Neural progenitor cell (in vitro differentiated cells): ENCODE data around the gene OR8G5. TPM values are rescaled to one million over a fixed set of nuclear protein-coding genes. Genes with fewer than 3 reads are reported as not detected.
A peak's percentile ranks its signal among the peaks of the same experiment; 100 is the strongest.

Source experiments
- DNase-seq: peaks from one replicate; pipeline ENCODE4 v3.0.0-alpha.2; 2016; ENCODE audit warnings: low spot score
- H2AFZ ChIP-seq: fragments of 200-600 bp; sonication (generic); replicated peaks from 2 replicates; pipeline ENCODE4 v1.6.1; 2016; ENCODE audit warnings: antibody characterized with exemption
- H3F3A ChIP-seq: fragments of 200-600 bp; sonication (generic); 2 replicates; pipeline ENCODE4 v1.6.1; 2016; ENCODE audit warnings: antibody characterized with exemption, low read depth
- H3K27ac ChIP-seq: fragments of 200-600 bp; sonication (generic); 2 replicates; pipeline ENCODE4 v1.5.1; 2016; ENCODE audit warnings: mild to moderate bottlenecking
- H3K27me3 ChIP-seq: fragments of 200-600 bp; sonication (generic); 2 replicates; pipeline ENCODE4 v1.6.1; 2016; ENCODE audit warnings: mild to moderate bottlenecking, moderate library complexity
- H3K36me3 ChIP-seq: fragments of 200-600 bp; sonication (generic); 2 replicates; pipeline ENCODE4 v1.5.1; 2016
- H3K4me1 ChIP-seq: fragments of 200-600 bp; sonication (generic); 2 replicates; pipeline ENCODE4 v1.6.1; 2016; ENCODE audit warnings: mixed run types
- H3K4me2 ChIP-seq: fragments of 200-600 bp; sonication (generic); 2 replicates; pipeline ENCODE4 v1.6.1; 2016
- H3K4me3 ChIP-seq: fragments of 200-600 bp; sonication (generic); 2 replicates; pipeline ENCODE4 v1.5.1; 2016
- H3K79me2 ChIP-seq: fragments of 200-600 bp; sonication (generic); 2 replicates; pipeline ENCODE4 v1.6.1; 2016; ENCODE audit warnings: low read depth
- H3K9ac ChIP-seq: fragments of 200-600 bp; sonication (generic); 2 replicates; pipeline ENCODE4 v1.6.1; 2016
- H3K9me3 ChIP-seq: fragments of 200-600 bp; sonication (generic); 2 replicates; pipeline ENCODE4 v1.5.1; 2016; ENCODE audit warnings: low read depth
- H4K20me1 ChIP-seq: fragments of 200-600 bp; sonication (generic); 2 replicates; pipeline ENCODE4 v1.6.1; 2016; ENCODE audit warnings: low read depth
- H3K27ac Mint-ChIP-seq: 3 replicates; pipeline ENCODE4 v1.8.0; 2021; ENCODE audit warnings: mixed read lengths
- H3K27me3 Mint-ChIP-seq: 2 replicates; pipeline ENCODE4 v1.8.0; 2022; ENCODE audit warnings: low read depth, mild to moderate bottlenecking, inconsistent platforms, moderate library complexity, mixed read lengths; ENCODE audit not compliant: insufficient read depth
- H3K36me3 Mint-ChIP-seq: 3 replicates; pipeline ENCODE4 v1.8.0; 2021; ENCODE audit warnings: mixed read lengths
- H3K4me1 Mint-ChIP-seq: 3 replicates; pipeline ENCODE4 v1.8.0; 2021; ENCODE audit warnings: mixed read lengths
- H3K4me3 Mint-ChIP-seq: 3 replicates; pipeline ENCODE4 v1.8.0; 2021; ENCODE audit warnings: mild to moderate bottlenecking, moderate library complexity, mixed read lengths
- H3K9me3 Mint-ChIP-seq: 3 replicates; pipeline ENCODE4 v1.8.0; 2020; ENCODE audit warnings: mixed read lengths
- CTCF ChIP-seq: fragments of 200-600 bp; sonication (generic); IDR thresholded peaks from 2 replicates; pipeline ENCODE4 v1.5.1; 2017; ENCODE audit warnings: antibody characterized with exemption, mild to moderate bottlenecking
- EZH2 ChIP-seq: fragments of 200-600 bp; sonication (generic); IDR thresholded peaks from 2 replicates; pipeline ENCODE4 v1.6.1; 2017; ENCODE audit warnings: antibody characterized with exemption, mild to moderate bottlenecking, moderate library complexity
- EZH2phosphoT487 ChIP-seq: fragments of 200-600 bp; sonication (generic); IDR thresholded peaks from 2 replicates; pipeline ENCODE4 v1.6.1; 2017; ENCODE audit warnings: antibody characterized with exemption
- total RNA-seq: library from RNA; depleted of rRNA; stranded (reverse); fragments of >200 nt; gene quantifications from 2 replicates; pipeline ENCODE4 v1.2.3, GENCODE V29; 2015; ENCODE audit warnings: low replicate concordance

The OR8G5 gene
- total RNA-seq, 1 donor from 2014 or later = not detected

- no peaks in the 10 kb centered on the region for H3K9me3 ChIP-seq
- H3K9me3 Mint-ChIP-seq = no peaks in the 10 kb centered on the region
- no peak for DNase-seq
These were observed 46.4 kb downstream of the OR8G5 start for GRCh38 chr11:124302347-124303125.

GRCh38 chr11:124307093-124307492 is 50.9 kb downstream of the OR8G5 start:
- Histone ChIP-seq H3K9ac (no peak overlapping the region), H3K4me2 (no peak overlapping the region), H2AFZ (peak overlapping the region; percentile 60), H3K4me3 (no peak overlapping the region), H3K79me2 (no peaks in the 10 kb centered on the region), H4K20me1 (no peaks in the 10 kb centered on the region), H3K36me3 (no peaks in the 10 kb centered on the region), H3K4me1 (no peaks in the 10 kb centered on the region), H3K9me3 (no peaks in the 10 kb centered on the region), H3K27ac (no peak overlapping the region), H3K27me3 (no peaks in the 10 kb centered on the region), H3F3A (no peaks in the 10 kb centered on the region)
- DNase-seq = no peak
- no peaks in the 10 kb centered on the region for H3K27me3 Mint-ChIP-seq
- TF ChIP-seq CTCF (no peak), EZH2phosphoT487 (no peak), EZH2 (no peak)
- H3K36me3 Mint-ChIP-seq = no peaks in the 10 kb centered on the region
- no peak overlapping the region for H3K27ac Mint-ChIP-seq
- H3K4me1 Mint-ChIP-seq = no peaks in the 10 kb centered on the region
- no peaks in the 10 kb centered on the region for H3K9me3 Mint-ChIP-seq
- no peak overlapping the region for H3K4me3 Mint-ChIP-seq

More at GRCh38 chr11:124302347-124303125, 46.4 kb downstream of the OR8G5 start:
- Histone ChIP-seq H3K4me3 (no peak overlapping the region), H4K20me1 (no peaks in the 10 kb centered on the region), H3K4me1 (no peaks in the 10 kb centered on the region), H3K9ac (no peak overlapping the region), H3K79me2 (no peaks in the 10 kb centered on the region), H3K4me2 (no peak overlapping the region), H3K27ac (no peak overlapping the region), H3K36me3 (no peaks in the 10 kb centered on the region), H3F3A (no peaks in the 10 kb centered on the region), H2AFZ (peak overlapping the region; percentile 14), H3K27me3 (no peaks in the 10 kb centered on the region)
- TF ChIP-seq EZH2 (no peak), EZH2phosphoT487 (no peak)
- Mint-ChIP-seq H3K4me1 (no peaks in the 10 kb centered on the region), H3K27me3 (no peaks in the 10 kb centered on the region), H3K4me3 (no peak overlapping the region), H3K36me3 (no peaks in the 10 kb centered on the region), H3K27ac (no peak overlapping the region)

- H3K9me3 ChIP-seq = no peaks in the 10 kb centered on the region
- H3K27me3 ChIP-seq = no peaks in the 10 kb centered on the region
- no peaks in the 10 kb centered on the region for H3K36me3 Mint-ChIP-seq
- H2AFZ ChIP-seq = no peak overlapping the region
- H3F3A ChIP-seq = no peaks in the 10 kb centered on the region
- no peak overlapping the region for H3K9ac ChIP-seq
- H3K27ac ChIP-seq = no peak overlapping the region
- no peaks in the 10 kb centered on the region for H3K79me2 ChIP-seq
- no peak overlapping the region for H3K4me3 ChIP-seq
- H3K27ac Mint-ChIP-seq = no peak overlapping the region
- no peak for TF ChIP-seq EZH2
- TF ChIP-seq CTCF = no peak
- TF ChIP-seq EZH2phosphoT487 = no peak
- H3K9me3 Mint-ChIP-seq = no peaks in the 10 kb centered on the region
- H3K4me3 Mint-ChIP-seq = no peak overlapping the region
- DNase-seq = no peak
- no peak overlapping the region for H3K4me2 ChIP-seq
- H4K20me1 ChIP-seq = no peaks in the 10 kb centered on the region
- no peaks in the 10 kb centered on the region for H3K36me3 ChIP-seq
- H3K4me1 Mint-ChIP-seq = no peaks in the 10 kb centered on the region
- no peaks in the 10 kb centered on the region for H3K4me1 ChIP-seq
- no peaks in the 10 kb centered on the region for H3K27me3 Mint-ChIP-seq
These were observed 54.5 kb downstream of the OR8G5 start for GRCh38 chr11:124310721-124311120.

- Histone ChIP-seq H3K27ac (no peak overlapping the region), H3K27me3 (no peaks in the 10 kb centered on the region), H3K79me2 (no peaks in the 10 kb centered on the region), H2AFZ (no peak overlapping the region), H3K4me2 (no peak overlapping the region), H3K4me1 (no peaks in the 10 kb centered on the region), H4K20me1 (no peaks in the 10 kb centered on the region), H3K4me3 (no peak overlapping the region), H3K9me3 (no peaks in the 10 kb centered on the region), H3K36me3 (no peaks in the 10 kb centered on the region), H3F3A (no peaks in the 10 kb centered on the region), H3K9ac (no peak overlapping the region)
- Mint-ChIP-seq H3K27ac (no peak overlapping the region), H3K4me1 (no peaks in the 10 kb centered on the region), H3K4me3 (no peak overlapping the region), H3K36me3 (no peaks in the 10 kb centered on the region), H3K27me3 (no peaks in the 10 kb centered on the region), H3K9me3 (no peaks in the 10 kb centered on the region)
- TF ChIP-seq EZH2 = no peak
- TF ChIP-seq EZH2phosphoT487 = no peak
- no peak for TF ChIP-seq CTCF
- no peak for DNase-seq
These were observed 55.1 kb downstream of the OR8G5 start for GRCh38 chr11:124311269-124311668.
